HG02973 (cell line): Measurements from ENCODE around the gene SYNRG.

ENCODE experiments used
- ATAC-seq: cut with Tn5 transposase; IDR thresholded peaks from one replicate; pipeline ENCODE4 v1.9.1; 2021; ENCODE audit warnings: moderate library complexity; ENCODE audit not compliant: unreplicated experiment

Gene SYNRG

DNA sequence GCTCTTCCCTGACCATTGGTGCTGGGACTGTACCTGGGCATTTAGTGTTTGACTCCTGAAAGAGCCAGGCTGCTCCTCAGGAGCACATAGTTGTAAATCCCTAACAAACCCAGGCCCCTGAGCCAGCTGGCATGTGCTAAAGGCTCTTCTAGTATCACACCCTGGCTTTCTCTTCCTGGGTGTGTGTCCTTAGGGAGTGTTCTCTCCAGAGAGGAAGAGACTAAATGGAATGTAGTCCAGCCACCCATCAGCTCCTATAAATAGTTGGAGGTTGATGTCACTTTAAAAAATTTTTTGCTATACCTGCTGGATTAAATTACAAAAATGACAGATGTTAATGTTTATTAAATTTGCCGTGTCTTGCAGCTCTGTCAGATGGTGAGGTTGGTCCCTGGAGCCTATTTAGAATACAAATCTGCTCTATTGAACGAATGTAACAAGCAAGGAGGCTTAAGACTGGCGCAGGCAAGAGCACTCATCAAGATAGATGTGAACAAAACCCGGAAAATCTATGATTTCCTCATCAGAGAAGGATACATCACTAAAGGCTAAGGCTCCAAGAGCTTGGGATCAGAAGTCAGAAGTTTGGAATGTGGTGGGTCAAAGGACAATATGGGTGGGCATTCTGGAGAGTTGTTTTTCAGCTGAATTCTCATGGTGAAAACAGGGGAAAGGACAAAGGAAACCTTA, 132.6 kb downstream of the SYNRG start:
- no peak for ATAC-seq

DNA sequence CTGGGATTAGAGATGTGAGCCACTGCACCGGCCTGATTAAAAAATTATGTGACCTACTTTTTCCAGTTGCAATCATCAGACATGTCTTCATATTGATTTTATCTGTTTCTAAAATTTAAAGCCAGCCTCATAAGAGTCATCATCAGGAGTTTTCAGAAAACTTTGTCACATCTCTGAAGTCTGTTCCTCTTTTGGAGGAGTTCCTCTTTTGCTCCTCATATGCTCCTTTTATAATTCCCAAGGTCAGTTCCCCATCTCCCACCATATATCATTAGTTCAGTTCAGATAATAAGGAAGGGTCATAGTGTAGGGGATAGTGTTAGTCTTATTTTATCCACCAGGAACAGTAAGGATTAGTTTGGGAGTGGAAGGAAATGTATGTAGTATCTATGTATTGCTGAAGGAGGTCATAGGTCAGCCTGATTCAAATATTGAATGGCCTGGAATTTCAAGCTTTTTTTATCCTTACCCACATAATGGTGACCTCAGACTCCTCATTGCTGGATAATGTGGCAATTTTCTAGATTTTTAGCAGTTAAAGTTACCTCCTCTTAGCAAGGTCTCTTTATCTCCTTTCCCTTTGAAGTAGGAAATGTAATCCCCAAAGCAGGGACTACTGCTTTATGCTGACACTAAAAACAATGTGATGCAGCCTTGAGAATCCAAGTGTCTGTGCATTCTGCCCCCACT, 133.3 kb downstream of the SYNRG start:
- ATAC-seq: no peak

DNA sequence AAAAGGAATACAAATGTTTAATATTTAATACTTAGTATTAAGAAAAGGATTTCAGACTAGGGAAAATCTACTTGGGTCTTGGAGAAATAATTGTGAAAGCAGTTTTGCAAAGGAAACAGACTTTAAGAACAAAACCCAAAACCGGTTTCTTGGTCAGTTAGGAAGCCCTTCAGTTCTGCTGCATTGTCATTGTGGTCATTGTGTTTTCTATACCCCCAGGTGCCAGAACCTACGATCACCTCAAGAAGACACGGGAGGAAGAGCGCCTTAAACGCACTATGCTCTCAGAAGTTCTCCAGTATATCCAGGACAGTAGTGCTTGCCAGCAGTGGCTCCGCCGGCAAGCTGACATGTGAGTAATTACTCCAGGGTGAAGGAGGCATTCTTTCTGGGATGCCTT, 139.0 kb downstream of the SYNRG start:
- ATAC-seq: no peak

DNA sequence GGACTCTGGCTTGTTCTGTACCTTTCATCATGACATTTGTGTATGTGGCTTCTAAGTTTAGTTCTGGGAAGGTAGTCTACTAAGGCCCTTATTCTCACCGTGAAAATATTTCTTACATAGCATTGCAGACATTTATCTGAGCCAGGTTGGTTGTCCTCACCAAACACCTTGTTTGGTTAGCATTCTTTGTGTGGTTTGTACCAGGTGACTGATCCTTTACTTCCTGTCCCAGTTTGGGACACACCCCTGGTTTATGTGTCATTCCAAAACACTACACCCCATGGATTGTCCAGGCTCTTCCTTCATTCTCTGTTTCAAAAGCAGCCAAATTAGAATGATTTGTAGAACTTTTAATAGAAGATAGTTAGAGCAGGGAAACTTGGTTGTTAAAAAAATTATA, 142.7 kb downstream of the SYNRG start:
- ATAC-seq: no peak

DNA sequence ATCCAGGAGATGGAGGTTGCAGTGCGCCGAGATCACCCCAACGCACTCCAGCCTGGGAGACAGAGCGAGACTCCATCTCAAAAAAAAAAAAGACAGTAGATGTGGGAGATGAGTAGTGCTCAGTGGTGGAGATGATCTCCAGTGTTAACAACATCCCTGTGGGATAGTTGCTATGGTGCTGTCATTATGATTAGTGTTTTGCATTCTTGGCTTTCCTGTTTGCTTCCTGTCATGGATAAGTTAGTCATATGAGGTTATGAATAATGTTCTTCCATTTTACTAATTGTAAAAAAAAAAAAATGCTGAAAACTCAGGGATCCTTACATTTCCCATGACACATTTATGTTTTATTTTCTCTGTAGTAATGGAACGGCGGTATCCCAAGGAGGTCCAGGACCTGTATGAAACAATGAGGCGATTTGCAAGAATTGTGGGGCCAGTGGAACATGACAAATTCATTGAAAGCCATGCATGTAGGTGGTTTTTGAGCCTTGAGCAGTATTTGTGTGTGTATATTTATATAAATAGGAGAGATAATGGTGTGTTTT, 144.1 kb downstream of the SYNRG start:
- ATAC-seq: no peak
